CD14-positive monocyte (primary cell): Measurements from ENCODE around the gene RBKS. TPM values are rescaled to one million over a fixed set of nuclear protein-coding genes. Genes with fewer than 3 reads are reported as not detected.
A peak's percentile ranks its signal among the peaks of the same experiment; 100 is the strongest.

Experiments used
- DNase-seq, 3 donors: peaks; one replicate each; pipeline ENCODE4 v3.0.0-alpha.2; 2011 to 2022
- H2AFZ ChIP-seq: 2 replicates; pipeline ENCODE4 v1.6.0; 2012; ENCODE audit warnings: mild to moderate bottlenecking, low read depth, low read length, inconsistent platforms; ENCODE audit not compliant: insufficient read depth, poor library complexity, severe bottlenecking
- H3K27ac ChIP-seq, 2 donors: 1 replicate in 1 of 2; 2 replicates in 1 of 2; pipeline ENCODE4 v1.5.1; 2012 to 2013; ENCODE audit warnings: low read length in 2 of 2, control low read depth in 1 of 2, inconsistent platforms in 1 of 2, low read depth in 1 of 2, mild to moderate bottlenecking in 1 of 2
- H3K27me3 ChIP-seq, 2 donors: one replicate each; pipeline versions ENCODE4 v1.6.0 to v1.6.1; 2011 to 2013; ENCODE audit warnings: low read length in 2 of 2; ENCODE audit not compliant: control insufficient read depth in 2 of 2, insufficient read depth in 2 of 2
- H3K36me3 ChIP-seq, 2 donors: replicated peaks in 1 of 2; 1 replicate in 1 of 2; 2 replicates in 1 of 2; pipeline versions ENCODE4 v1.5.1 to v1.6.1; 2012 to 2013; ENCODE audit warnings: low read length in 2 of 2, control low read depth in 1 of 2, inconsistent platforms in 1 of 2, mild to moderate bottlenecking in 1 of 2; ENCODE audit not compliant: insufficient read depth in 2 of 2, control insufficient read depth in 1 of 2
- H3K4me1 ChIP-seq, 2 donors: 1 replicate in 1 of 2; 2 replicates in 1 of 2; pipeline versions ENCODE4 v1.5.1 to v1.6.1; 2012 to 2013; ENCODE audit warnings: low read length in 2 of 2, control low read depth in 1 of 2, inconsistent platforms in 1 of 2, mild to moderate bottlenecking in 1 of 2, moderate library complexity in 1 of 2; ENCODE audit not compliant: insufficient read depth in 2 of 2, control insufficient read depth in 1 of 2
- H3K4me2 ChIP-seq: replicated peaks from 2 replicates; pipeline ENCODE3; 2012; ENCODE audit warnings: low read length, moderate library complexity, mild to moderate bottlenecking; ENCODE audit not compliant: poor library complexity, severe bottlenecking; ENCODE audit errors: extremely low read depth
- H3K4me3 ChIP-seq, 3 experiments: fragments of 200-600 bp in 1 of 3; sonication (generic) in 1 of 3; replicated peaks in 1 of 3; 1 replicate in 2 of 3; 2 replicates in 1 of 3; pipeline ENCODE4 v1.5.1; 2011 to 2013; ENCODE audit warnings: low read length in 3 of 3, mild to moderate bottlenecking in 3 of 3, control low read depth in 2 of 3, low read depth in 2 of 3, inconsistent platforms in 1 of 3, moderate library complexity in 1 of 3
- H3K79me2 ChIP-seq: 2 replicates; pipeline ENCODE4 v1.6.0; 2012; ENCODE audit warnings: mild to moderate bottlenecking, control low read depth, inconsistent platforms, low read length, moderate library complexity; ENCODE audit not compliant: insufficient read depth
- H3K9ac ChIP-seq: 2 replicates; pipeline ENCODE4 v1.6.0; 2017; ENCODE audit warnings: low read length, mild to moderate bottlenecking; ENCODE audit not compliant: insufficient read depth, poor library complexity, severe bottlenecking
- H3K9me3 ChIP-seq, 2 donors: replicated peaks in 1 of 2; 1 replicate in 1 of 2; 2 replicates in 1 of 2; pipeline versions ENCODE4 v1.5.1 to v1.6.1; 2012 to 2013; ENCODE audit warnings: low read length in 2 of 2, control low read depth in 1 of 2; ENCODE audit not compliant: control insufficient read depth in 1 of 2, insufficient read depth in 1 of 2
- H4K20me1 ChIP-seq: 2 replicates; pipeline ENCODE4 v1.6.0; 2012; ENCODE audit warnings: mild to moderate bottlenecking, low read length, control low read depth, moderate library complexity; ENCODE audit not compliant: insufficient read depth
- H3K27ac Mint-ChIP-seq, 7 donors: one replicate each; pipeline ENCODE4 v1.8.0; 2020; ENCODE audit warnings: mild to moderate bottlenecking in 7 of 7, mixed read lengths in 7 of 7, moderate library complexity in 6 of 7, inconsistent platforms in 2 of 7
- H3K27me3 Mint-ChIP-seq, 3 donors: one replicate each; pipeline ENCODE4 v1.8.0; 2021 to 2022; ENCODE audit warnings: low read depth in 3 of 3, mild to moderate bottlenecking in 3 of 3, mixed read lengths in 3 of 3, moderate library complexity in 3 of 3, inconsistent platforms in 1 of 3
- H3K36me3 Mint-ChIP-seq, 2 donors: one replicate each; pipeline ENCODE4 v1.8.0; 2020; ENCODE audit warnings: mixed read lengths in 2 of 2, inconsistent platforms in 1 of 2, mild to moderate bottlenecking in 1 of 2
- H3K4me1 Mint-ChIP-seq: one replicate; pipeline ENCODE4 v1.8.0; 2020; ENCODE audit warnings: mild to moderate bottlenecking, mixed read lengths
- H3K4me3 Mint-ChIP-seq, 2 donors: one replicate each; pipeline ENCODE4 v1.8.0; 2020; ENCODE audit warnings: mild to moderate bottlenecking in 2 of 2, mixed read lengths in 2 of 2, moderate library complexity in 1 of 2
- H3K9me3 Mint-ChIP-seq, 7 donors: one replicate each; pipeline ENCODE4 v1.8.0; 2020 to 2022; ENCODE audit warnings: mixed read lengths in 7 of 7, mild to moderate bottlenecking in 6 of 7, moderate library complexity in 6 of 7, inconsistent platforms in 2 of 7
- CTCF ChIP-seq: fragments of 200-600 bp; IDR thresholded peaks from one replicate; pipeline ENCODE4 v1.8.0; 2022; ENCODE audit warnings: antibody characterized with exemption, mild to moderate bottlenecking
- WGBS: methylation state at CpG from one replicate; pipeline ENCODE4 v1.1.5; 2013; ENCODE audit warnings: missing lambda C conversion rate; ENCODE audit not compliant: insufficient coverage; 5-methylcytosine and 5-hydroxymethylcytosine counted together
- intact Hi-C, 2 donors: fragments of 100-400 bp; cut with micrococcal nuclease; formaldehyde crosslinking; loops; one replicate each; pipeline versions ENCODE4 v1.15.0 to v1.15.1; 2023
- polyA plus RNA-seq, 3 donors: library from polyadenylated mRNA; depleted of rRNA in 1 of 3; unstranded in 2 of 3; stranded (reverse) in 1 of 3; fragments of 300-500 nt in 2 of 3; fragments of >200 nt in 1 of 3; fragmentation: Illumina TruSeq in 2 of 3; gene quantifications; 1 replicate in 2 of 3; 2 replicates in 1 of 3; pipeline ENCODE4 v1.2.3, GENCODE V29; 2012 to 2021

Gene RBKS
- polyA plus RNA-seq, 3 donors: 3.9 to 39.1 (median 4.3) TPM

- Mint-ChIP-seq H3K9me3 (no peaks in the 10 kb centered on the region), H3K27me3 (peaks cover 0 to 2% (median 0%) of the 10 kb centered on the region in 3 donors), H3K4me1 (peaks cover 9% of the 10 kb centered on the region), H3K4me3 (no peak overlapping the region), H3K27ac (no peak overlapping the region), H3K36me3 (peaks cover 44 to 46% of the 10 kb centered on the region in 2 donors)
- H3K9me3 ChIP-seq: no peaks in the 10 kb centered on the region
- H3K4me1 ChIP-seq: peaks cover 0 to 12% of the 10 kb centered on the region in 2 donors
- H3K9ac ChIP-seq: no peak overlapping the region
- H3K4me2 ChIP-seq: no peak overlapping the region
- WGBS: no CpG with 5 or more reads among the region's 1 CpG
- peaks cover 49% of the 10 kb centered on the region for H3K79me2 ChIP-seq
- intact Hi-C loops: no loop called here
- peaks cover 9 to 45% of the 10 kb centered on the region in 2 donors for H3K36me3 ChIP-seq
- no peak overlapping the region for H3K27ac ChIP-seq
- H2AFZ ChIP-seq: no peak overlapping the region
- peaks cover 16% of the 10 kb centered on the region for H4K20me1 ChIP-seq
- no peaks in the 10 kb centered on the region for H3K27me3 ChIP-seq
- H3K4me3 ChIP-seq: no peak overlapping the region
- no peak for TF ChIP-seq CTCF
- no peak for DNase-seq
Measured at GRCh38 chr2:27782701-27783100, 107.5 kb downstream of the RBKS start.

- Histone ChIP-seq H2AFZ (no peak overlapping the region), H3K4me1 (peaks cover 3 to 22% of the 10 kb centered on the region in 2 donors), H3K27ac (no peak overlapping the region), H3K79me2 (peaks cover 61% of the 10 kb centered on the region), H3K4me2 (no peak overlapping the region), H3K36me3 (peaks cover 9 to 57% of the 10 kb centered on the region in 2 donors), H3K27me3 (no peaks in the 10 kb centered on the region), H3K9ac (no peak overlapping the region), H3K9me3 (no peaks in the 10 kb centered on the region), H3K4me3 (no peak overlapping the region), H4K20me1 (peaks cover 16% of the 10 kb centered on the region)
- Mint-ChIP-seq H3K36me3 (peaks cover 51 to 57% of the 10 kb centered on the region in 2 donors), H3K4me1 (peaks cover 19% of the 10 kb centered on the region), H3K27me3 (peaks cover 0 to 2% (median 0%) of the 10 kb centered on the region in 3 donors), H3K27ac (peak overlapping the region in 1 of 7 donors; percentile 36), H3K9me3 (no peaks in the 10 kb centered on the region), H3K4me3 (no peak overlapping the region)
- DNase-seq: no peak
- TF ChIP-seq CTCF: no peak
- intact Hi-C loops: no loop called here
- WGBS: 80% methylated on average over 1 of the region's 2 CpGs
Measured at GRCh38 chr2:27781496-27781895, 108.7 kb downstream of the RBKS start.
